CD4-positive, alpha-beta T cell treated with Interleukin-6 at 100 ng/mL for 8 hours (primary cell): ENCODE measurements around the gene ZBTB20.

Source experiments
- DNase-seq: peaks from one replicate; pipeline ENCODE4 v3.0.0-alpha.2; 2020; ENCODE audit warnings: mixed read lengths, low spot score

ZBTB20 gene

GRCh38 chr3:114904633-114905032, 242.5 kb downstream of the ZBTB20 start:
- DNase-seq, result no peak

- no peak for DNase-seq
Observed at GRCh38 chr3:114903213-114903612, 243.9 kb downstream of the ZBTB20 start.

GRCh38 chr3:114902691-114903101, 244.4 kb downstream of the ZBTB20 start:
- no peak for DNase-seq

GRCh38 chr3:114900908-114901307, 246.2 kb downstream of the ZBTB20 start:
- no peak for DNase-seq

GRCh38 chr3:114899186-114899931, 247.7 kb downstream of the ZBTB20 start:
- no peak for DNase-seq

- DNase-seq, result no peak
Observed at GRCh38 chr3:114896978-114897377, 250.1 kb downstream of the ZBTB20 start.

GRCh38 chr3:114893361-114893760, 253.7 kb downstream of the ZBTB20 start:
- no peak for DNase-seq

- DNase-seq, result no peak
Observed at GRCh38 chr3:114892880-114893279, 254.2 kb downstream of the ZBTB20 start.

GRCh38 chr3:114892131-114892879, 254.8 kb downstream of the ZBTB20 start:
- no peak for DNase-seq

- DNase-seq, result no peak
Observed at GRCh38 chr3:114887806-114888205, 259.3 kb downstream of the ZBTB20 start.

- no peak for DNase-seq
Observed at GRCh38 chr3:114886905-114887304, 260.2 kb downstream of the ZBTB20 start.

GRCh38 chr3:114884213-114884923, 262.7 kb downstream of the ZBTB20 start:
- no peak for DNase-seq

GRCh38 chr3:114880078-114880477, 267.0 kb downstream of the ZBTB20 start:
- DNase-seq, result no peak

- no peak for DNase-seq
Observed at GRCh38 chr3:114879059-114880031, 267.7 kb downstream of the ZBTB20 start.

- DNase-seq, result no peak
Observed at GRCh38 chr3:114878114-114878839, 268.8 kb downstream of the ZBTB20 start.

- DNase-seq, result no peak
Observed at GRCh38 chr3:114877378-114878113, 269.5 kb downstream of the ZBTB20 start.

- DNase-seq, result no peak
Observed at GRCh38 chr3:114874522-114874971, 272.5 kb downstream of the ZBTB20 start.

- DNase-seq, result no peak
Observed at GRCh38 chr3:114873591-114873990, 273.5 kb downstream of the ZBTB20 start.

- no peak for DNase-seq
Observed at GRCh38 chr3:114872588-114872987, 274.5 kb downstream of the ZBTB20 start.

- no peak for DNase-seq
Observed at GRCh38 chr3:114872050-114872449, 275.0 kb downstream of the ZBTB20 start.
